Peyer's patch (tissue), 4 donors: ENCODE measurements around the gene GRIK3. TPM values are rescaled to one million over a fixed set of nuclear protein-coding genes. Genes with fewer than 3 reads are reported as not detected.

ENCODE experiments used
- DNase-seq, 3 donors: peaks; one replicate each; pipeline ENCODE4 v3.0.0-alpha.2; 2017 to 2019
- H3K27ac ChIP-seq, 4 donors: fragments of 200-600 bp; sonication (generic); one replicate each; pipeline ENCODE4 v1.5.1; 2016 to 2019
- H3K27me3 ChIP-seq, 2 donors: fragments of 200-600 bp; sonication (generic); one replicate each; pipeline ENCODE4 v1.5.1; 2019
- H3K36me3 ChIP-seq, 3 donors: fragments of 200-600 bp; sonication (generic); one replicate each; pipeline ENCODE4 v1.5.1; 2016 to 2019
- H3K4me1 ChIP-seq, 4 donors: fragments of 200-600 bp; sonication (generic); one replicate each; pipeline ENCODE4 v1.5.1; 2016 to 2019
- H3K4me3 ChIP-seq, 4 donors: fragments of 200-600 bp; sonication (generic); 1 replicate in 3 of 4; 2 replicates in 1 of 4; pipeline ENCODE4 v1.5.1; 2016 to 2019; ENCODE audit warnings: mild to moderate bottlenecking in 1 of 4
- H3K9me3 ChIP-seq, 4 donors: fragments of 200-600 bp; sonication (generic); one replicate each; pipeline ENCODE4 v1.5.1; 2016 to 2019; ENCODE audit warnings: mild to moderate bottlenecking in 1 of 4
- POLR2A ChIP-seq, 2 donors: fragments of 450-650 bp; IDR thresholded peaks; one replicate each; pipeline ENCODE4 v1.5.1; 2017; ENCODE audit warnings: antibody characterized with exemption in 2 of 2, mild to moderate bottlenecking in 2 of 2, moderate library complexity in 2 of 2
- total RNA-seq, 4 donors: library from RNA; depleted of rRNA; stranded (reverse); fragments of >200 nt; gene quantifications; one replicate each; pipeline ENCODE4 v1.1.0, GENCODE V29; 2016
- TF ChIP-seq, protein P1 (sequence below), 6 experiments: fragments of 450-650 bp in 4 of 6; fragments of 200-600 bp in 2 of 6; sonication (generic) in 1 of 6; IDR thresholded peaks; one replicate each; pipeline ENCODE4 v1.5.1; 2017 to 2019; ENCODE audit warnings: antibody characterized with exemption in 6 of 6, mild to moderate bottlenecking in 3 of 6, moderate library complexity in 1 of 6

Gene GRIK3
- total RNA-seq, 4 donors from 2014 or later = 0.18 to 0.83 (median 0.62) TPM

DNA sequence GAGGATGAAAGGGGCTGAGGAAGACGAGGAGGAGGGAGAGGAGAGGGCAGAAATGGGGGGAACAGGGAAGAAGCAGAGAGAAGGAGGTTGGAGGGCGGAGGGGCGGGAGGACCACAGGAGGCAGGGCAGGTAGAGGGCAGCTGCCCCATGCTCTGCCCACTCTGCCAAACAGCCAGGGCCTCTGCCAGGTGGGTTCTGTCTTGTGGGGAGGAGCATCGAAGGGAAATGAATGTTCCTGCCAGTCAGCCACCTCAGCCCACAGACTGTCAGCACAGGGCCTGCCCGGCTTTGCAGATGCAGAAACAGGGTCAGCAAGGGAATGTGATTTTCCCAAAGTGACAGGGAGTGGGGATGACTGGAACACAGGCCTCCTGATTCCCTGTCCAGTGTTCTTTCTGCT, 82.6 kb downstream of the GRIK3 start:
- DNase-seq = no peak
- H3K27me3 ChIP-seq = no peaks in the 10 kb centered on the region
- no peaks in the 10 kb centered on the region for H3K36me3 ChIP-seq
- TF ChIP-seq POLR2A (IDR thresholded peaks at IDR 0.05) = no peak
- TF ChIP-seq, protein P1, sequence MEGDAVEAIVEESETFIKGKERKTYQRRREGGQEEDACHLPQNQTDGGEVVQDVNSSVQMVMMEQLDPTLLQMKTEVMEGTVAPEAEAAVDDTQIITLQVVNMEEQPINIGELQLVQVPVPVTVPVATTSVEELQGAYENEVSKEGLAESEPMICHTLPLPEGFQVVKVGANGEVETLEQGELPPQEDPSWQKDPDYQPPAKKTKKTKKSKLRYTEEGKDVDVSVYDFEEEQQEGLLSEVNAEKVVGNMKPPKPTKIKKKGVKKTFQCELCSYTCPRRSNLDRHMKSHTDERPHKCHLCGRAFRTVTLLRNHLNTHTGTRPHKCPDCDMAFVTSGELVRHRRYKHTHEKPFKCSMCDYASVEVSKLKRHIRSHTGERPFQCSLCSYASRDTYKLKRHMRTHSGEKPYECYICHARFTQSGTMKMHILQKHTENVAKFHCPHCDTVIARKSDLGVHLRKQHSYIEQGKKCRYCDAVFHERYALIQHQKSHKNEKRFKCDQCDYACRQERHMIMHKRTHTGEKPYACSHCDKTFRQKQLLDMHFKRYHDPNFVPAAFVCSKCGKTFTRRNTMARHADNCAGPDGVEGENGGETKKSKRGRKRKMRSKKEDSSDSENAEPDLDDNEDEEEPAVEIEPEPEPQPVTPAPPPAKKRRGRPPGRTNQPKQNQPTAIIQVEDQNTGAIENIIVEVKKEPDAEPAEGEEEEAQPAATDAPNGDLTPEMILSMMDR (IDR thresholded peaks at IDR 0.05) = no peak
- no peak overlapping the region for H3K27ac ChIP-seq
- H3K9me3 ChIP-seq = no peaks in the 10 kb centered on the region
- H3K4me3 ChIP-seq = no peak overlapping the region
- H3K4me1 ChIP-seq = no peaks in the 10 kb centered on the region

DNA sequence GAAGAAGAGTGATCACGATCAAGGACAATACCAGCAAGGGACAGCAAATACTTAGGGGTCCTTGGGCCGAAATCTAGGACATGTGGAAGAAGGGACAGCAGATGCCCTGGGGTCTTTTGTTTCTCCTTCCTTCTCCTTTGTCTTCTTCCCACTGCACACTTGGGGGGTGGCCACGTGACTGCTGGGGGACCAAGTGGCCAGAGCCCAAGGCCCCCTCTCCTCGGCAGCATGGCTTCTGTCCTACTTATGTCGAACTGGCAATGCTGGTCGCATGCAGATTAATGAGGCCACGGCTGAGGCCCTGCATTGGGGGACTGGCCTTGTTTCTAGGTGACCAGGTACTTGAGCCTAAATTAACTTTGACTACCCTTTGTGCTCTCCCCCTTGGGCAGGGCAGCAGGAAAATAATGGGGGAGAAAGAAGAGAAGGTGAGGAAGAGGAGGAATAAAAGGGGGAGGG, 83.0 kb downstream of the GRIK3 start:
- Histone ChIP-seq H3K9me3 (no peaks in the 10 kb centered on the region), H3K36me3 (no peaks in the 10 kb centered on the region), H3K4me1 (no peaks in the 10 kb centered on the region), H3K4me3 (no peak overlapping the region), H3K27me3 (no peaks in the 10 kb centered on the region), H3K27ac (no peak overlapping the region)
- TF ChIP-seq POLR2A (IDR thresholded peaks at IDR 0.05) = no peak
- TF ChIP-seq, protein P1 (IDR thresholded peaks at IDR 0.05) = no peak
- no peak for DNase-seq

DNA sequence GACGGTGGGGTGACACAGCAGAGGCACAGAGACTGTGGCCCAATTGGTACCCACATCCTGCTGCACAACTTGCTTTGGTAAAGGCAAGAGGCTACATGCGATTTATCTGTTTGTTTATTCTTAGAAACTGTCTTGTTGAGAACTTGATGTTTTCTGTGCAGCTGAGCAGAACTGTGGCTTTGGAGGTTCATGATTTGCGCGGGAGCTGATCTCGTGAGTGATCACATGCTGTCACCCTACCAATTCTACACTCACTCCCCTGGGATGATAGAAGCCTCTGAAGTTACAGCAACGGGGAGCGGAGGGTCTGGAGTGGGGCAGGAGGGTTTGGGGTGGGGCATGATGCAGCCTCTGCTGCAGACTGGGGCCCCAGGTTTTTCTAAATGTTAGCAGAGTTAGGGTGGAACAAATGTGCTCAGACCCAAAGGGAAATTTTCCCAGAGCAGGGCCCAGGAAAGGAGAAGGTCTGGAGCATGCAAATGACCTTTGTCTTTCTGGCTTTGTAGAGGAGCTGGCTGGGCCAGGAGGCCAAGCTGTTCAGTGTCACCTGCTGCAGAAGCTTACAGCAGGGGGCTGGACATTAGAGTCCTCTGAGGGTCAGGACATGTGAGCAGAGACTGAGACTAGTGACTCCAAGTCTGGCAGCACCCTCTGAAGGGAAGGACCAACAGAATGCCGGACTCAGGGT, 83.6 kb downstream of the GRIK3 start:
- H3K27me3 ChIP-seq = no peaks in the 10 kb centered on the region
- H3K4me3 ChIP-seq = no peak overlapping the region
- no peaks in the 10 kb centered on the region for H3K9me3 ChIP-seq
- TF ChIP-seq, protein P1 (IDR thresholded peaks at IDR 0.05) = no peak
- TF ChIP-seq POLR2A (IDR thresholded peaks at IDR 0.05) = no peak
- DNase-seq = peak in 1 of 3 donors; percentile 23
- H3K4me1 ChIP-seq = no peaks in the 10 kb centered on the region
- no peaks in the 10 kb centered on the region for H3K36me3 ChIP-seq
- H3K27ac ChIP-seq = no peak overlapping the region

DNA sequence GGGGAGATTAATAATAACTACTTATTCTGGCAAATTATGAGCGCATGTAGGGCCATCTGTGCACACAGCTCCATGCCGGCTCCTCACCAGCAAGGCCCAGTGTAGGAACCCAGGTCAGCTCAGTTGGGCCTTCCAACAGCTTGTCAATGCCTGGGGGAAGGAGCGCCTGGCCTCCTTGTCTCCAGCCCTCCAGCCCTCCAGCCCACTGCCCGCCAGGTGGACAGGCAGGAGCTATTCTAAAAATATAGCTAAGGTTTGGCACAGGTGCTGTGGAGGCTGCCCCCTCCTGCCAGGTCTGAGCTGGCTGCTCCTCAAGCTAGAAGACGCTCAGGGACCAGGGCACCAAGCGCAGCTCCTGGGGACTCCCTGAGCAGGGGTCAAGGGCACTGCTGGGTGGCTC, 85.7 kb downstream of the GRIK3 start:
- H3K9me3 ChIP-seq = no peaks in the 10 kb centered on the region
- TF ChIP-seq POLR2A (IDR thresholded peaks at IDR 0.05) = no peak
- TF ChIP-seq, protein P1 (IDR thresholded peaks at IDR 0.05) = no peak
- H3K27me3 ChIP-seq = no peaks in the 10 kb centered on the region
- no peak overlapping the region for H3K27ac ChIP-seq
- no peak for DNase-seq
- H3K4me1 ChIP-seq = no peaks in the 10 kb centered on the region
- no peak overlapping the region for H3K4me3 ChIP-seq
- H3K36me3 ChIP-seq = no peaks in the 10 kb centered on the region

DNA sequence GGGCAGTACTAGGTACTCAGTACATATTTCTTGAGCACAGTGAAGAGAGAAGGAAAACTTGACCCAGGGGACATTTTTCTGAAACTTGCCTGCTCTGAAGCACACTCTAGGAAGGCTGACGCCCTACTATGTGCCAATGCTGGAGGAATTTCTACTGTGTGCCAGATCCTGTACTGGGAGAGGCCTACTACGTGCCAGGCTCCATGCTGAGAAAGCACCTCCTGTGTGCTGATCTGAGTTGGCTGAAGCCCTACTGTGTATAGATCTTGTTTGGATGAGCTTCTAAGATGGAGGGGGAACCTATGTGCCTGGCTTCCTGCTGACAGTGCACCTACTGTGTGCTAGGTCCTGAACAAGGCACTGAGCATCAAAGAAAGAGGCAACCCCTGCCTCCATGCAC, 86.2 kb downstream of the GRIK3 start:
- no peak overlapping the region for H3K27ac ChIP-seq
- no peaks in the 10 kb centered on the region for H3K36me3 ChIP-seq
- no peaks in the 10 kb centered on the region for H3K4me1 ChIP-seq
- H3K9me3 ChIP-seq = no peaks in the 10 kb centered on the region
- no peak for DNase-seq
- TF ChIP-seq, protein P1 (IDR thresholded peaks at IDR 0.05) = no peak
- H3K4me3 ChIP-seq = no peak overlapping the region
- H3K27me3 ChIP-seq = no peaks in the 10 kb centered on the region
